IgD-negative memory B cell (primary cell): ENCODE data around the gene PRRT1. TPM values are rescaled to one million over a fixed set of nuclear protein-coding genes. Genes with fewer than 3 reads are reported as not detected.

ENCODE experiments used
- H3K27ac Mint-ChIP-seq, 3 donors: one replicate each; pipeline ENCODE4 v1.8.0; 2020 to 2022; ENCODE audit warnings: mild to moderate bottlenecking in 3 of 3, mixed read lengths in 3 of 3, moderate library complexity in 1 of 3
- H3K27me3 Mint-ChIP-seq: one replicate; pipeline ENCODE4 v1.8.0; 2021; ENCODE audit warnings: mixed read lengths
- H3K36me3 Mint-ChIP-seq: one replicate; pipeline ENCODE4 v1.8.0; 2020; ENCODE audit warnings: mild to moderate bottlenecking, mixed read lengths
- H3K4me1 Mint-ChIP-seq, 3 donors: one replicate each; pipeline ENCODE4 v1.8.0; 2020 to 2022; ENCODE audit warnings: mixed read lengths in 3 of 3, mild to moderate bottlenecking in 1 of 3
- H3K4me3 Mint-ChIP-seq, 4 donors: one replicate each; pipeline ENCODE4 v1.8.0; 2020 to 2022; ENCODE audit warnings: mild to moderate bottlenecking in 4 of 4, mixed read lengths in 4 of 4, moderate library complexity in 3 of 4
- H3K9me3 Mint-ChIP-seq, 3 donors: one replicate each; pipeline ENCODE4 v1.8.0; 2020 to 2021; ENCODE audit warnings: mixed read lengths in 3 of 3, mild to moderate bottlenecking in 1 of 3
- polyA plus RNA-seq: library from polyadenylated mRNA; unstranded; fragments of 300-500 nt; fragmentation: Illumina TruSeq; gene quantifications from one replicate; pipeline ENCODE4 v1.2.3, GENCODE V29; 2021

PRRT1 gene
- polyA plus RNA-seq, 1 donor from 2014 or later = not detected

DNA sequence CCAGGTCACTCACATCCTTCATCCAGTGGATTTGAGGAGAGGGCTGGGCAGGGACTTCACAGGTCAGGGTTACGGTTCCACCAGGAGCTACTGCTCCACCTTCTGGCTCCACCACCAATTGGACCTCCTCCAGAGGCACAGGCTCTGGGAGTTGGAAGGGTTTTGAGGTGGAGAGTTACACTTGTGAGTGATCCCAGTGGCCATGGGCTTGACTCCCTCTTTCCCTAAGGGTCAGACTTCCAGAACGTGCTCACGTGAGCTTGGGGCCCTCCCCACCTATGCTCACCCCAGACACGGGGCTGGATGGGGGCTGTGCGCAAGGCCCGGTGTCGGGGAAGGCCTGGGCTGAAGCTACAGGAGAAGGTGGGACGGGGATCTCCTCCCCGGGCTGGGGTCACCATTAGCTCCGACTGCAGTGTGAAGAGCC lies 30.8 kb upstream of the PRRT1 start:
- no peak overlapping the region for H3K4me3 Mint-ChIP-seq
- H3K27ac Mint-ChIP-seq = no peak overlapping the region
- H3K4me1 Mint-ChIP-seq = peaks cover 17 to 37% (median 35%) of the 10 kb centered on the region in 3 donors

DNA sequence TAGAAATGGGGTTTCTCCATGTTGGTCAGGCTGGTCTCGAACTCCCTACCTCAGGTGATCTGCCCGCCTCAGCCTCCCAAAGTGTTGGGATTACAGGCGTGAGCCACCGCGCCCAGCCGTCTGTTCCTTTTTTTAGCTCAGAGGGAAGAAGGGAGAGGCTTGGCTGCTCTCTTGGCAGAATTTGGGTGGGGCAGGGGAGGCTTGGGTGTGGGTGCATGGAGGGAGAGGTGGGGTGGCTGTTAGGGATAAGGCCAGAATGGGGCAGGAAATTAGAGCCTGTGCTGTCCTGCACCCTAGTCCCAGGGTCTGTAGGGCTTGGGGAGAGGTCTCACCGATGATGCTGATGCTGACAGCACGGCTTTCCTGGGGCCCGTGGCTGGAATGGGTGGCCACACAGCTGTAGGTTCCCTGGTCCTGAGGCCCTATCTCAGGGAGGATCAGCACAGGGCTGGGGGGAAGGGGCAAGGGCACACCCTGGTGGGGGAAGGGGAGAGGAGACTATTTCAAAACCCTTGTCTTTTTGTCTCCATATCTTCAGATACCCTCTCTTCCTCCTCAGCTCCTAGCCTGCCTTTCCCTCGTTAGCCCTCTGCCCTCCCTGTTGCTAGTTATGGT lies 30.3 kb upstream of the PRRT1 start:
- H3K4me3 Mint-ChIP-seq = no peak overlapping the region
- peaks cover 5% of the 10 kb centered on the region for H3K36me3 Mint-ChIP-seq
- H3K27me3 Mint-ChIP-seq = no peaks in the 10 kb centered on the region
- H3K9me3 Mint-ChIP-seq = no peaks in the 10 kb centered on the region
- H3K4me1 Mint-ChIP-seq = peaks cover 23 to 35% (median 32%) of the 10 kb centered on the region in 3 donors
- H3K27ac Mint-ChIP-seq = no peak overlapping the region

More for the DNA sequence above, 30.8 kb upstream of the PRRT1 start:
- peaks cover 5% of the 10 kb centered on the region for H3K36me3 Mint-ChIP-seq
- no peaks in the 10 kb centered on the region for H3K27me3 Mint-ChIP-seq
- H3K9me3 Mint-ChIP-seq = no peaks in the 10 kb centered on the region

DNA sequence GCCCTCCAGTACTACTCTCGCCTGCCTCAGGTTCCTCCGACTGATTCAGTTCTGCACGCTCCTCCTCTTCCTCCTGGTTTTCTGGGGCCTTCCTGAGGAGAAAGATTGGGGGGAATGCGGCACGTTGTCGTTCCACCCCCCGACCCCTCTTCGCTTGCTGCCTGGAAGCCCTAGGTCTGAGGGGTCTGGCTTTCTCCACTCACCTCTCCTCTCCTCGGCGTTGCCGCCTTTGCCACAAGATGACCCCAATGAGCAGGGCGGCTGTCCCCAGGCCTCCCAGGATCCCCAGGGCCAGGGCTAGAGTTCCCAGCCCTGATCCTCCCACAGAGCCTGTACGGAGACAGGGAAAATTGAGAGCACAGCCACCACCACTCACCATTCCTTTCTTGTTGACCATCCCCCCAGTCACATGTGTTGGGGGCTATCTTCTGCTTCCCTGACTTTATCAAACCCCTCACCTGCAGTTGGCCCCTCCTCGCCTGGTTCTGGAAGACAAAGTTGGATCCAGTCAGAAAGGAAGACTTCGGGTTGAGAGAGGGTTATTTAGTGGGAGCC lies 29.5 kb upstream of the PRRT1 start:
- H3K27ac Mint-ChIP-seq = no peak overlapping the region
- H3K36me3 Mint-ChIP-seq = peaks cover 5% of the 10 kb centered on the region
- no peaks in the 10 kb centered on the region for H3K9me3 Mint-ChIP-seq
- H3K4me1 Mint-ChIP-seq = peaks cover 22 to 37% (median 33%) of the 10 kb centered on the region in 3 donors
- H3K27me3 Mint-ChIP-seq = no peaks in the 10 kb centered on the region
- H3K4me3 Mint-ChIP-seq = no peak overlapping the region

DNA sequence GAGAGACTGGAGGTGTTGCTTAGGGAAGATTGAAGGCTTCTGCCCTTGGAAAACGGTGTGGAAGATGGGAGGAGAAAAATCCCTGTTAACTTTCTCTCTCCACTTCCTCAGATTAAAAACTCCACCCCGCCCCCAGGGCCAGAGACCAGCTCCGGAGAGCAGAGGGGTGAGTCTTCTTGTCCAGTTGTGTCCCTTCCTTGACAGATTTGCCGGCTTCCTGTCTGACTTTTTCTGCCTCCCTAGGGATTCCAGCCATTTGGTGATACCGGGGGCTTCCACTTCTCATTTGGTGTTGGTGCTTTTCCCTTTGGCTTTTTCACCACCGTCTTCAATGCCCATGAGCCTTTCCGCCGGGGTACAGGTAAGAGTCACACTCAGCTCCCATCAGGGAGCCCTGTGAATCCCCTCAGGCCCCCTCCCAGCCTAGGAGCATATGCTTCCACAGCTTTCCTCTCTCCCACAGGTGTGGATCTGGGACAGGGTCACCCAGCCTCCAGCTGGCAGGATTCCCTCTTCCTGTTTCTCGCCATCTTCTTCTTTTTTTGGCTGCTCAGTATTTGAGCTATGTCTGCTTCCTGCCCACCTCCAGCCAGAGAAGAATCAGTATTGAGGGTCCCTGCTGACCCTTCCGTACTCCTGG lies 28.1 kb upstream of the PRRT1 start:
- Mint-ChIP-seq H3K4me1 (peaks cover 17 to 40% (median 29%) of the 10 kb centered on the region in 3 donors), H3K9me3 (no peaks in the 10 kb centered on the region), H3K4me3 (peak overlapping the region in 3 of 4 donors; percentile 0 to 75 (median 42)), H3K27ac (peak overlapping the region in 2 of 3 donors; percentile 50 to 54), H3K27me3 (no peaks in the 10 kb centered on the region), H3K36me3 (peaks cover 5% of the 10 kb centered on the region)

DNA sequence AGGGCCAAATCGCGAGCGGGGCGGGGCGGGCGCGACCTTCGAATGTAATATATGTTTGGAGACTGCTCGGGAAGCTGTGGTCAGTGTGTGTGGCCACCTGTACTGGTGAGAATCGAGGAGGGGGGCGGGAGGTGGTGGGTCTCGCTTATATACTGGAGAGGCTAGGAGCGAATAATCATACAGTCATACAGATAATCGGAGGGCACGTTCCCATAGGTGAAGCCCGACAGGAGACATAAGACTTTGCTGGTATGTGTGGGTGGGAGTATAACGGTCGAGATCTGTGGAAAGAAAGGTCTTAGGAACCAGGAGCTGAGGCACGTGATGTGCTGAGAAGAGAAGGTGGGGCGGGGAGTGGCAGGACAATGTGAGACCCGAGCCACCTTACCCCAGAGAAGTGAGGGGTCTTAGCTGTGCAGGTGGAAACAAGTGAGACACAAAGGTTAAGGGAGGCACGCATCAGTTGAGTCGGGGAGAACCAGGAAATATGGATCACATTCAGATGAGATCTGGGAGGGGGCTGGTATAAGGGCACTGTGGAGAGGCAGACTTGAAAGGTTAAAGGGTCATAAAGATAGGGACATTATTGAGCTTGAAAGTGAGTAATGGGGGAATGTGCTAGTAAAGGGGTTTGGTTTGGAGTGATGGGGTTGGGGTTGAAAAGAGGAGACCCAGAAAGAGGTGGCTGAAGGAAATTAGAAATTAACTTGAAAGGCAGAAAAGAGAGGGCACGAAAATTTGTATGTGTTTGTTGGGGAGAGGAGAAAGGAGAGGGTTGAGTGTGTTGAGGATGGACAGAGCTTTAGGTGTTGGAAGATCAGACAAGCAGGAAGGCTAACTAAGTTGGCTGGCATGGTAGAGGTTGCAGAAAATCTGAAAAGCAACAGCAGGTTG lies 27.1 kb upstream of the PRRT1 start:
- Mint-ChIP-seq H3K9me3 (no peaks in the 10 kb centered on the region), H3K4me1 (peaks cover 22 to 50% (median 31%) of the 10 kb centered on the region in 3 donors), H3K27me3 (no peaks in the 10 kb centered on the region), H3K4me3 (peak overlapping the region; percentile 72 to 95 (median 93)), H3K36me3 (peaks cover 5% of the 10 kb centered on the region), H3K27ac (peak overlapping the region; percentile 94 to 99 (median 98))

DNA sequence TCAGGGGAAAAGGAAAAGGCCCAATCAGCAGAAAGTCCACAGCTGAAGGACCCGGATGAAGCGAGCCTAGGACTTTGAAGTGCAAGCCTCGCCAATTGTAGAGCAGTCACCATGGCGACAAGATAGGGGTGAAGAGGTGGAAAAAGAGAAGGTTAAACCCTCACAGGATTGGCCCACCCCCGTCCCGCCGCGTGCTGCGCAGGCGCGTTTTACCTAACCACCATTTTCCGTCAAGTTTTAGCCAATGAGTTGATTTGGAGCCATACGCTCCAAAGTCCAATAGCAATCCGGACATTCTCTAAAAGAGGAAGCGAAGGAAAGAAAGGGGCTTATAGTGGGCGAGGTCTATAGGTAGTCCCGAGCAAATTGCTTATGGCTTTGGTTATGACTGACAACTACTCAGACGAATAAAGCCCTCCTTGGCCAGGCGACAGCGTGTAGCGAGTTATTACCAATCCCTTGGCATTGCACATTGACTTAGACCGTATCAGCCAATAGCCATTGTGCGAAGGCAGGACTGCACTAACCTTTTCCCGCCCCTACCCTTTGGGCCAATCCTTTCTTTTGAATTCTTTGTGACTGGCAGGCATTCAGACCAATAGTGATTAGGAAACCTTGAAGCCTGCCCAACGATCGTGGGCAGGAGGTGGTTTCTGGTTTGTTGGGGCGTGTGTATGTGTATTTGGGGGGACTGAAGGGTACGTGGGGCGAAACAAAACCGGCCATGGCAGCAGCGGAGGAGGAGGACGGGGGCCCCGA lies 26.2 kb upstream of the PRRT1 start, which contains the start of gene RNF5:
Gene RNF5 (plus strand): TSS at position 618 of the 759 bp plus-strand sequence. CDS start 107 bp downstream, at position 725.
- peaks cover 22 to 54% (median 31%) of the 10 kb centered on the region in 3 donors for H3K4me1 Mint-ChIP-seq
- H3K27ac Mint-ChIP-seq = peak within 1 kb of the TSS; percentile 94 to 99 (median 98)
- H3K27me3 Mint-ChIP-seq = no peaks in the 10 kb centered on the region
- H3K4me3 Mint-ChIP-seq = peak within 1 kb of the TSS; percentile 72 to 95 (median 93)
- no peaks in the 10 kb centered on the region for H3K9me3 Mint-ChIP-seq
- H3K36me3 Mint-ChIP-seq = peaks cover 5% of the 10 kb centered on the region

DNA sequence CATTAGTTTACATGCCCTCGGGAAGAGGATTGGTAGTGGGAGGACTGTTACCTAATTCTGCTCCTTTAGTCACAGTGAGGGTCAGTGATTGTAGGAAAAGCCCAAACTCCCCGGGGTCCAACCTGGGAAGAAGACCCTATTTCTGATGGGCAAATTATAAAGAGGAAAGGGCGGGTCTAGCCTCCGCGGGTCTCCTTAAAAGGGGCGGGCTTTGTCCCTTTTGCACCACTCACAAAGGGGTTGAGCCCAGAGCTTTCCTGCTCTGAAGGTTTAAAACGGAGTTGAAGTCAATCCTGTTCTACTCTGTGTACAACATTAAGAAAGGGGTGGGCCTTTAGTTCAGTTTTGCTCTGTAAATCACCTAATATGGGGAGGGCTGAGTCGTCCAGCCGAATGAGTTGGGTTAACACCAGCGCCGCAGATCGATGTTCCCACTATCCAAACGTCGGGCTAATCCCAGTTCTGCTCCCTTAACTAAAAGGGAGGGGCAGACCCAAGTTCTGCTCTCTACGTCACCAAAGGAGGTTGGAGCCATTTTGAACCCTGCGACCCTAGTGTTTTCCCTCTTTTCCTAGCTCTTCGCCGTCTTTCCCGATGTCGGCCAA lies 25.5 kb upstream of the PRRT1 start:
- Mint-ChIP-seq H3K27me3 (no peaks in the 10 kb centered on the region), H3K9me3 (no peaks in the 10 kb centered on the region), H3K4me3 (peak overlapping the region; percentile 72 to 95 (median 93)), H3K4me1 (peaks cover 22 to 56% (median 30%) of the 10 kb centered on the region in 3 donors), H3K36me3 (peaks cover 5% of the 10 kb centered on the region), H3K27ac (peak overlapping the region; percentile 94 to 99 (median 98))

DNA sequence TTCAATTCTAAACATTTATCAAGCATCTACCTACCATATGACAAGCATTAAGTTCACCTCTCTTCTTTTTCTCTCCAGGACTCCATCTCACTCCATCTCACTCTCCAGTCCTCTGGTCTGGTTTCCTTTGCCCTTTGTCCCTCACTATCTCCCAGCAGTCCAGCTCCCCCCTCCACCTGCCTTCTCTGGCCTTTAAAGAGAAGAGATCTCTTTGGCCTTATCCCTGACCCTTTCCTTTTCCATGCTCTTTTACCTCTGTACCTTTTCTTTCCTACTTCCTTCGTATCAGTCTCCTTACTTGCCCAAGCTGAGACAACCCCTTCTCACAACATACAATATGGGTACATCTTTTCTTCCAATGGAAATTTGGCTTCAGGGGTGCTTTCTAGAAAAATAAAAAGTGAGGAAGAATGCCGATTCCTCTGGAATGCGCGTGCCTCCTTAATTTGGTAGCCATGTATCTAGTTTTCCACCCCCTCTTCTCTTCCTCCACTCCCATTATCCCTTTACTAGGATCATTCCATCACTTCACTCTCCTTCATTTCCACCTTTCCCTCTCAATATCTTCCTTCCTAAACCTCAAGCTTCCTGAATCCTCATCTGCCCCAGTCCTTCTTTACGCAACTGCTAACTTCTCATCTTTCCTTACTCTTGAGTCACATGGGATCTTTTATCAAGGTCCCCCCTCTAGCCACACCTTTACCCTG lies 24.9 kb upstream of the PRRT1 start:
- Mint-ChIP-seq H3K27ac (peak overlapping the region; percentile 94 to 99 (median 98)), H3K36me3 (peaks cover 5% of the 10 kb centered on the region), H3K9me3 (no peaks in the 10 kb centered on the region), H3K4me1 (peaks cover 22 to 56% (median 30%) of the 10 kb centered on the region in 3 donors), H3K4me3 (peak overlapping the region; percentile 72 to 95 (median 93)), H3K27me3 (no peaks in the 10 kb centered on the region)

DNA sequence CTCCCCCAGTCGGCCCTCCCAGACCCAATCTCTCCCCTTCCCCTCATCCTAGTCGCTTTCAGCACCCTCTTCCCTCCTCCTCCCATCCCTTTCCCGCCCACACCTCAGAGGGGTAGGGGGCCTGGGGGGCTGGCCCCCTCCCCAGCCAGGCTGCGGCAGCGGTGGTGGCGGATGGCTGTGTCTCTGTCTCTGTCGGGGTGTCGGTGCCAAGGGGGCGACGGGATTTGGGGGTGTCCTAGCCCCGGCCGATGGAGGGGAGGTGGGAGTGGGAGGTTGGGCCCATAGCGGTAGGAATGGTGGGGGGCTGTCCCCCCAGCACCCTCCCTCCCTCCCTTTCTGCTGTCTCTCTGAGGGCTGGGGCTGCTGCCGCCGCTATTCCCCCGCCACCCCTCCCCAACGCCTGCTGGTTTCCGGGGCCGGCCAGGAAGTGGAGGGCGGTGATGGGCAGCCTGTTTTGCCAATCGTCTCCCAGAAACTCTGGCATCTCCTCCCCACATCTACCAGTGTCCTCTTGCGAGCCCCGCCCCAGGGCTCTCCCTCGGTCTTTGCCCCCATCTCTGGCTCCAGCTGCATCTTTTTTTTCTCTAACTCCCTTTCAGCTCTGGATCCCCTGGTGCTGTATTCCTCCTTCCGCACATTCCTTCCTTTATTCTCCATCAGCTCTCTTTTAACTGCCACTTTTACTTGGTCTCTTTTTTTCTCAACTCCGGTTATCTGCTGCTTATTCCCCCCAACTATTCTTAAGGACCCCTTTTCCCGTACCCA lies 24.2 kb upstream of the PRRT1 start, which contains the start of gene AGPAT1:
Gene AGPAT1 (minus strand): TSS at position 374 of the 765 bp plus-strand sequence. CDS start 4,588 bp downstream, outside the sequence.
- peak within 1 kb of the TSS; percentile 94 to 99 (median 98) for H3K27ac Mint-ChIP-seq
- no peaks in the 10 kb centered on the region for H3K27me3 Mint-ChIP-seq
- H3K4me3 Mint-ChIP-seq = peak within 1 kb of the TSS; percentile 72 to 95 (median 89)
- H3K9me3 Mint-ChIP-seq = no peaks in the 10 kb centered on the region
- H3K4me1 Mint-ChIP-seq = peaks cover 22 to 56% (median 30%) of the 10 kb centered on the region in 3 donors
- peaks cover 5% of the 10 kb centered on the region for H3K36me3 Mint-ChIP-seq

DNA sequence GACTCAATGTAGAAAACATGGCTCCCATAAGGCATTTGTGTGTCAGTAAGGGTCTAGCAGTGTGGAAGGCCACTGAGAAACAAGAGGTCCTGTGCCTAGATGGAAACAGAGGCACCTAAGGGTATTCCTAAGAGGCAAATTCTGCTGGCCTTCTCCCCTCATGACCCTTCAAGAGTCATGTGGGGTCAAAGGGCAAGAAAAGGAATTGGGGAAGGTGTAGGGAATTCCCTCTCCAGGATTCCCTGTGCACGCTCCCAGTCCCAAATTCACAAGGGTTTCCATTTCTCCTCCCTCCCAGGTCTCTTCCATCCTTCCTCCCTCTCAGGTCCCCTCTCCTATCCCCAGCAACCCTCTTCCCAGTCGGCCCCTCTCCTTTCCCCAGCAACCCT lies 23.6 kb upstream of the PRRT1 start:
- Mint-ChIP-seq H3K4me3 (peak overlapping the region; percentile 55 to 95 (median 89)), H3K27ac (peak overlapping the region in 1 of 3 donors; percentile 98), H3K36me3 (no peaks in the 10 kb centered on the region), H3K9me3 (no peaks in the 10 kb centered on the region), H3K27me3 (no peaks in the 10 kb centered on the region), H3K4me1 (peaks cover 22 to 53% (median 25%) of the 10 kb centered on the region in 3 donors)

DNA sequence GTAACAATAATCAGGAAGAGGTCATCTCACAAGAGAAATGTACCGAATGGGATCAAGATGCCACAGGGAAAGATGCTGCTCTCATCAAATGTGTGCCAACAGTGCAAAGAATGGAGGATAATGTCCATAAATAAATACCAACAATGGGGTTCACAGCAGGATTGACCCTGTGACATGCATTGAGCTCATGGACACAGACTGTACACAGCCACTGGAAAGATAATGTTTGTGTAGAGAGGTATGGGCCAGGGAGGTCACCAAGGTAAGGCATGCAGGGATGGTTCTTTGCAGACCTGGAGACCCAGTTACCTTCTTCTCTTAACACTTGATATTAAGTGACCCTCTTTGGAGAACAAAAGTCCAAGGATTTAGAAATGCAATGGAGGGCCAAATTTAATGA lies 22.7 kb upstream of the PRRT1 start:
- Mint-ChIP-seq H3K4me3 (peak overlapping the region; percentile 2 to 85 (median 56)), H3K27me3 (no peaks in the 10 kb centered on the region), H3K4me1 (peaks cover 22 to 48% (median 25%) of the 10 kb centered on the region in 3 donors), H3K36me3 (peaks cover 3% of the 10 kb centered on the region), H3K27ac (peak overlapping the region in 1 of 3 donors; percentile 15), H3K9me3 (no peaks in the 10 kb centered on the region)

DNA sequence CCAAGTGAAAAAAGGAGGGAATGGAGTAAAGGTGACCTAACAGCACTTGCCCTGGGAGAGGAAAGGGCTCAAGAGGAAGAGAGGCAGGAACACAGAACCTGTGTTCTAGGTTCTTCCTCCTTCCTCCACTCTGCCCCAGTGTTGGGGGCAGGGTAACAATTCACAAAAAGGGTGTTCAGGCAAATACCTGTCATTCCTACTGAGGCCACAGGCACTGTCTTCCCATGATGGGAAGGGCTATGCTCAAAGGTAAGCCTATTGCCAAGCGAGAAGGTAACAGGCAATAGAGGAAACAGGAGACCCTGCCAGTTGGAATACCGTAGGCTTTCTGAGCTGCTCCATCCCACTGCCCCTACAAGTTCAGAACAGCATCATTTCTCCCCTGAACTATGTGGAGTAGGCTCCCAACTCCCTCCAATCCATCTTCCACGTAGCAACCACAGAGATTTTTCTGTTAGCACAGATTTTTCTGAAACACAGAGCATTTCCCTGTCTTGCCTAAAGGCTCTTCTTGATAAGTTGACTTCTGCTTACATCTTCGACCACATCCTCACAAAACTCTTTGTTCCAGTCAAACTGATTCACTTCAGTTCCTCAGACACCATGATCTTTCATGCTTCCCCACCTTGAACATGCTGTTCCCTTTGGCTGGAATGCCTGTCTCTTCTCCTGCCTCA lies 21.4 kb upstream of the PRRT1 start:
- no peaks in the 10 kb centered on the region for H3K9me3 Mint-ChIP-seq
- H3K4me3 Mint-ChIP-seq = peak overlapping the region in 1 of 4 donors; percentile 30
- peak overlapping the region in 1 of 3 donors; percentile 27 for H3K27ac Mint-ChIP-seq
- no peaks in the 10 kb centered on the region for H3K27me3 Mint-ChIP-seq
- peaks cover 9% of the 10 kb centered on the region for H3K36me3 Mint-ChIP-seq
- H3K4me1 Mint-ChIP-seq = peaks cover 18 to 40% (median 22%) of the 10 kb centered on the region in 3 donors
